HG03571 (cell line): ENCODE data around the gene PRSS22.

Experiments used
- ATAC-seq: cut with Tn5 transposase; IDR thresholded peaks from one replicate; pipeline ENCODE4 v1.9.1; 2021; ENCODE audit not compliant: unreplicated experiment

Gene PRSS22

DNA sequence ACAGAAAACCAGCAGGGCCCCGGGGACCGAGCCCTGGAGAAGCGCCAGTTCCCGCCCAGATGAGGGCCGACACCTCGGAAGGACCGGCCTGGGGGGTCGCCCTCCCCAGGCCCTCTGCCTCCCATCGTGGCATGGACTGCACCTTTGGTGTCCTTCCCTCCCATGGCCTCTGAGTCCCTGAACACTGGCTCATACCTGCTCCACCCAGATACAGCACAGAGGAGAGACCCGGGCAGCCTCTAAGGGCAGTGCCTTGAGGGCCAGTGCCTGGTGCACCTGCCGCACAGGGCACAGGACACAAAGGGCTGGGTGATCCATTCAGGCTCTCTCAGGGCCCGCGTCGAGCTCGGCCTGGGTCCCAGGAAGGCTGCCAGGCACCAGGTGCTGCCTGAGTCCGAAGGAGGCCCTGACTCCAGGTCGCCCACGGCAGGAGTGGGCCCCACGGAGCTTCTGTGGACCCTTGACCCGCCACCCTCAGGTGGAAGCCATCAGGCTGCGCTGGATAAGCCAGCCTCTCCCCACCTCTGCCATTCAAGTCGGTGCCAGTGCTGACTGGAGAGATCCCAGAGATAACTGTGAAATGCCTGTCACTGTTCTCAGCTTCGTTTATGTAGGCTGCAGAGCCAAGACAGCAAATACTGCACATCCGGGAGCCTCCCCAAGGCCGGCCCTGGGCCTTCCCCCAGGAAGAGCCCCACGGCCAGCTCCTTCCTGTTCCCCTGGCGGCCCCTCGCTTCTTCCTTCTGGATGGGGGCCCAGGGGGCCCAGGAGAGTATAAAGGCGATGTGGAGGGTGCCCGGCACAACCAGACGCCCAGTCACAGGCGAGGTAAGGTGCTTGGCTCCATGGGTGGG, 28.2 kb downstream of the PRSS22 start, which contains the start of gene ZG16B:
Gene ZG16B, plus strand, starts transcription at position 803 of the 854 bp plus-strand sequence. CDS start 139 bp downstream, outside the sequence.
- no peak for ATAC-seq

DNA sequence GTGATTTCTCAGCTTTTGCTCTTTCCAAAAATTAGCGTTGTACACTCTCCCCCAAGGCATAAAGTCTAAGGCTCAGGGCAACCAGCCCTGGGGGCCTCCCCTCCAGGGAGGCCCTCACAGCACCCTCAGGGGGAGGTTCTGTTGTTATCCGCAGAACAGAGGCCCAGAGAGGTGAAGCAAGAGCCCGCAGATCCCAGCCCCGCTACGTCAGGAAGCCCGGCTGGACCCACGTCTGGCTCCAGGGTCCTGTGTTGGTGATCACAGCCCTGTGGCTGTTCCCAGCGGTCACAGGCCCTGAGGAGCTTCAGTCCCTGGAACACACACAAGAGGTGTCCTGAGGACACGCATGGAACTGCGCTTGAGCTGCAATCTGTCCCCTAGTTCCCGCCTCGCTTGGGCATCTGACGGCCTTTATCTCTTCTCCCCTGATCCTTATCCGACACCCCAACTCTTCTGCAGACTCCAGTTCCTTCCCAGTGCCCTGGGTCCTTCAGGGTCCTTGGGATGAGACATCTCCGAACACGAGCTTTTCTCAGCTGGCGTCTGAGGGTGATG, 29.0 kb downstream of the PRSS22 start:
- ATAC-seq: no peak

GRCh38 chr16:2828521-2828840, 29.5 kb downstream of the PRSS22 start:
- no peak for ATAC-seq

GRCh38 chr16:2827831-2828520, 30.0 kb downstream of the PRSS22 start:
- no peak for ATAC-seq

DNA sequence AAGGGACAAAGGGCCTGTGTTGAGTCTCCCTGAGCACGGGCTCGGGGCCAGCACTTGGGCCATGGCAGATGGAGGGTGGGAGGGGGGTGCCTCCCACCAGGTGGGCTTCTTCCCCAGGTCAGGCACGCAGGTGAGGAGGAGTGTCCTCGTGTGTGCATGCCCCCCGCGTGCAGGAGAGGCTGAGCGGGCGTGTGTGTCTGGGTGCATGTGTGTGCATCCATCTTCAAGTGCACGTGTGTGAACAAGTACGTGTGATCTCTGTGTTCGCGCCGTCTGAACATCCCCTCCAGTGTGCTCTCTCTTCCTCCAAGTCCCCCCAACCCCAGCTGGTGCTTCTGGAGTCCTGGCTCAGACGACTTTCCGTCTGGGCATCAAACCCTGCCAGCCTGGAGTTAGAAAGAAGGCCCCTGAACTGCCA, 30.6 kb downstream of the PRSS22 start:
- ATAC-seq: no peak

- ATAC-seq: no peak
These were observed 31.2 kb downstream of the PRSS22 start for GRCh38 chr16:2826591-2827373.

GRCh38 chr16:2825906-2826305, 32.1 kb downstream of the PRSS22 start:
- ATAC-seq: no peak

- no peak for ATAC-seq
These were observed 32.8 kb downstream of the PRSS22 start for GRCh38 chr16:2825049-2825742.

DNA sequence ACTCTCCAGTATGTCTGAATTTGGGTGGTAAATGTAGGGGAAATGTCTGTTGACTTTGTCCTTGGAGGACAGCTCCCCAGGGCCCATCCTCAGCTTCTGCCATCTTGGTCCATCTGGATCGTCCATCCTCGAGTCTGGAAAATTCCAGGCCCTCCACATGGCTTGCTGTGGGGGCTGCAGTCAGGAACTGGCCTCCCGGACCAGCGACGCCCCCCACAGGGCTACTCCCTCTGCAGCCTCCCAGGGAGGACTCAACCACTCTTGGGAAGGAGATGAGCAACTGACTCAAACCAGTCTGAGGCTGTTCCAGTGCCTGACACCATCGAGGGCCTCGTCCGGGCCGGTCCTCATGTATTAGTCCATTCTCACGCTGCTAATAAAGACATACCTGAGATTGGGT, 33.3 kb downstream of the PRSS22 start:
- no peak for ATAC-seq

GRCh38 chr16:2822496-2822895, 35.5 kb downstream of the PRSS22 start:
- no peak for ATAC-seq

DNA sequence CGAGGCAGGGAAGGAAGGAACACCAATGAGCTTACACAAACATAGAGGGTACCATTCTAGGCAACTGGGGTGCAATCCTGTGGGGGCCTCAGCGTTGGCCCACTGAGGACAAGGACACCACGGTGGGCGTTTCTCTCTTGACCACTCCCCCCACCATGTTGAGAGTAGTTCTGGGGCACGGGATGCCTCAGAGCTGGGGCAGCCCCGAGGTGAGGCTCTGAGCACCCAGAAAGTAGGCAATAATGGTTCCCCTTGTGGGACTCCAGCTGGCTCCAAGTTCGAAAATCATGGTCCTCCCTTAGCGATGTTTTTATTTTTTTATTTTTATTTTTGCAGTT, 35.8 kb downstream of the PRSS22 start:
- no peak for ATAC-seq

GRCh38 chr16:2821487-2822157, 36.3 kb downstream of the PRSS22 start:
- ATAC-seq: no peak

DNA sequence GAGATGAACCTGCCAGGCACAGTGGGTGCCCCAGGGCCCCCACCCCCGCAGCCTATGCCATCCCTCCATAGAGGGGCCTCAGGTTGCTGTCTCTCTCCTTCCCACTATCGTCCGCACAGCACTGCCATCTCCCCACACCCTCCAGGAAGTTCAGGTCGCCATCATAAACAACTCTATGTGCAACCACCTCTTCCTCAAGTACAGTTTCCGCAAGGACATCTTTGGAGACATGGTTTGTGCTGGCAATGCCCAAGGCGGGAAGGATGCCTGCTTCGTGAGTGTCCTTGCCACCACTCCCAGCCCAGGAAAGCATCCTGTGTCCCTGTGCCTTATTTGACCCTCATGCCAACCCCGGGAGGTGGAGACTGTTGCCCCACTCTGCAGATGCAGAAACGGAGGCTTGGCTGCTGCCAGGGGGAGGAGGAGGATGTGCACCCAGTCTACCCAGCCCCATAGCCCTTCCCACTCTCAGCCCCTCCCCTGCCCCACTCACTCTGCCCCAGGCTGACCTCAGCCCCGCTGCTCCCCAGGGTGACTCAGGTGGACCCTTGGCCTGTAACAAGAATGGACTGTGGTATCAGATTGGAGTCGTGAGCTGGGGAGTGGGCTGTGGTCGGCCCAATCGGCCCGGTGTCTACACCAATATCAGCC, 37.0 kb downstream of the PRSS22 start:
- no peak for ATAC-seq

GRCh38 chr16:2819939-2820835, 37.8 kb downstream of the PRSS22 start:
- ATAC-seq: no peak

- no peak for ATAC-seq
These were observed 38.6 kb downstream of the PRSS22 start for GRCh38 chr16:2819179-2819938.

DNA sequence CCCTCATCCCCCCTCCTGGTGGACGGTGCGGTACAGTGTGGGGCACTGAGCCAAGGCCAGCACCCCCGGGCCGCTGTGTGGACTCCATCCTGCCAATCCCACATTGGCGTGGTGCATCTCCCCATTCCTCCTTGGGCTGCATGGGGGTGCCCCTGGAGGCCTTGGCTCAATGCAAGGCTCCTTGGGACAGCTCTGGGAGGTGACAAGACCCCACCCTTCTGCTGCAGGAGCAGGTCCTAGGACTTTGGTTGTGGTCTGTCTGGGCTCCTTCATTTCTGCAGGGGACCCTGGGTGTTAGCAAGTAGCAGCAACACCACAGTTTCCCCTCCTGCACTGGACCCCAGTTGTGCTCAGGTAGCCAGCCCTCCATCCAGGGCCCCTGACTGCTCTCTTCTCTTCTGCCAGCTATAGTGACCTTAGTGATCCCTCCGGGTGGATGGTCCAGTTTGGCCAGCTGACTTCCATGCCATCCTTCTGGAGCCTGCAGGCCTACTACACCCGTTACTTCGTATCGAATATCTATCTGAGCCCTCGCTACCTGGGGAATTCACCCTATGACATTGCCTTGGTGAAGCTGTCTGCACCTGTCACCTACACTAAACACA, 39.6 kb downstream of the PRSS22 start:
- no peak for ATAC-seq
